WTC11 (cell line): ENCODE measurements around the gene RIN3.

Source experiments
- CTCF ChIP-seq: fragments of 200-600 bp; IDR thresholded peaks from 2 replicates; pipeline ENCODE4 v1.8.0; 2022; ENCODE audit warnings: antibody characterized with exemption
- PRDM15 ChIP-seq: sonication (generic); formaldehyde crosslinking; IDR thresholded peaks from 2 replicates; pipeline ENCODE4 v1.8.0; 2022; ENCODE audit warnings: missing genetic modification reagents
- SMAD3 ChIP-seq: sonication (generic); formaldehyde crosslinking; IDR thresholded peaks from 2 replicates; pipeline ENCODE4 v1.8.0; 2022; ENCODE audit warnings: missing genetic modification reagents, mild to moderate bottlenecking, borderline replicate concordance
- ZBTB43 ChIP-seq: sonication (generic); formaldehyde crosslinking; IDR thresholded peaks from 2 replicates; pipeline ENCODE4 v1.8.1; 2023; ENCODE audit warnings: mild to moderate bottlenecking, missing genetic modification reagents
- ZNF425 ChIP-seq: fragments of 250-450 bp; sonication (Bioruptor Pico); conservative IDR thresholded peaks from 2 replicates; pipeline ENCODE4 v1.9.0; 2021; ENCODE audit warnings: mild to moderate bottlenecking
- ZSCAN18 ChIP-seq: fragments of 250-450 bp; sonication (Bioruptor Pico); IDR thresholded peaks from 2 replicates; pipeline ENCODE4 v2.1.2; 2022; ENCODE audit warnings: mild to moderate bottlenecking, moderate library complexity

GRCh38 chr14:92626041-92626440 lies 112.5 kb downstream of the RIN3 start:
- TF ChIP-seq CTCF: no peak
- no peak for TF ChIP-seq ZBTB43 (CRISPR knock-in tag)
- TF ChIP-seq PRDM15 (CRISPR knock-in tag): no peak
- no peak for TF ChIP-seq SMAD3 (CRISPR knock-in tag)
- no peak for TF ChIP-seq ZNF425 (CRISPR knock-in tag)
- TF ChIP-seq ZSCAN18 (CRISPR knock-in tag): no peak
